IPS DF 6.9 (cell line): ENCODE results near the gene MMP23B.
"Not testable (repeated sequence)": the region's sequence is repeated elsewhere in the genome, so short reads cannot be mapped to it uniquely, and the experiment has no call there.

Source experiments
- DNase-seq: peaks from one replicate; pipeline ENCODE4 v3.0.0-alpha.2; 2013; ENCODE audit warnings: low read depth, low spot score
- H3K27ac ChIP-seq: one replicate; pipeline ENCODE4 v1.5.1; 2013; ENCODE audit warnings: low read length, control low read depth
- H3K27me3 ChIP-seq: 2 replicates; pipeline ENCODE4 v1.6.1; 2013; ENCODE audit warnings: mild to moderate bottlenecking, low read length; ENCODE audit not compliant: control insufficient read depth, insufficient read depth
- H3K36me3 ChIP-seq: 2 replicates; pipeline ENCODE4 v1.6.1; 2013; ENCODE audit warnings: low read length; ENCODE audit not compliant: control insufficient read depth, insufficient read depth
- H3K4me1 ChIP-seq: 2 replicates; pipeline ENCODE4 v1.6.1; 2013; ENCODE audit warnings: low read length; ENCODE audit not compliant: control insufficient read depth, insufficient read depth
- H3K4me3 ChIP-seq: 2 replicates; pipeline ENCODE4 v1.5.1; 2013; ENCODE audit warnings: mild to moderate bottlenecking, low read length
- H3K9me3 ChIP-seq: 2 replicates; pipeline ENCODE4 v1.6.1; 2013; ENCODE audit warnings: low read length, inconsistent platforms; ENCODE audit not compliant: control insufficient read depth, insufficient read depth
- WGBS: extraction: QIAGEN DNeasy Blood & Tissue Kit; methylation state at CpG from one replicate; pipeline ENCODE4 v1.1.7; 2013; ENCODE audit warnings: mixed read lengths, missing lambda C conversion rate; ENCODE audit not compliant: insufficient read length, insufficient coverage; 5-methylcytosine and 5-hydroxymethylcytosine counted together

MMP23B gene

GRCh38 chr1:1631782-1632420 is at the start of gene MMP23B:
MMP23B (plus strand) TSS chr1:1632173; CDS start chr1:1632219, 46 bp downstream.
- Histone ChIP-seq H3K4me1 (peaks cover 3% of the 10 kb centered on the region; the same call in 1 of the 2 replicates), H3K4me3 (peak within 1 kb of the TSS; percentile 38; the same call in 1 of the 2 replicates), H3K36me3 (peaks cover 6% of the 10 kb centered on the region), H3K27ac (no peak within 1 kb of the TSS), H3K9me3 (no peaks in the 10 kb centered on the region), H3K27me3 (no peaks in the 10 kb centered on the region; the same call in 1 of the 2 replicates)
- DNase-seq = no peak
- WGBS = no CpG with 5 or more reads among the region's 48 CpGs

- Histone ChIP-seq H3K36me3 (no peaks in the 10 kb centered on the region), H3K27me3 (no peaks in the 10 kb centered on the region), H3K9me3 (no peaks in the 10 kb centered on the region), H3K27ac (no peak overlapping the region), H3K4me1 (no peaks in the 10 kb centered on the region), H3K4me3 (no peak overlapping the region)
- DNase-seq = no peak
- no CpG with 5 or more reads among the region's 9 CpGs for WGBS
Measured at GRCh38 chr1:1582585-1583346, 49.2 kb upstream of the MMP23B start.

- Histone ChIP-seq H3K27me3 (no peaks in the 10 kb centered on the region), H3K4me1 (no peaks in the 10 kb centered on the region), H3K4me3 (no peak overlapping the region), H3K27ac (no peak overlapping the region), H3K9me3 (no peaks in the 10 kb centered on the region), H3K36me3 (no peaks in the 10 kb centered on the region)
- no CpG with 5 or more reads among the region's 23 CpGs for WGBS
- no peak for DNase-seq
Measured at GRCh38 chr1:1583347-1584010, 48.5 kb upstream of the MMP23B start.

- Histone ChIP-seq H3K4me3 (no peak overlapping the region), H3K27ac (no peak overlapping the region), H3K27me3 (peaks cover 3% of the 10 kb centered on the region; the same call in 1 of the 2 replicates), H3K4me1 (no peaks in the 10 kb centered on the region), H3K9me3 (no peaks in the 10 kb centered on the region), H3K36me3 (0 out of 2 replicates have a peak, but pooled peaks cover 3% of the 10 kb centered on the region)
- no CpG with 5 or more reads among the region's 13 CpGs for WGBS
- no peak for DNase-seq
Measured at GRCh38 chr1:1591452-1591851, 40.5 kb upstream of the MMP23B start.

- peaks cover 5% of the 10 kb centered on the region for H3K27me3 ChIP-seq
- no peak for DNase-seq
- WGBS = no CpG with 5 or more reads among the region's 24 CpGs
- no peak overlapping the region for H3K27ac ChIP-seq
- peaks cover 10% of the 10 kb centered on the region for H3K4me1 ChIP-seq
- no peak overlapping the region for H3K4me3 ChIP-seq
- H3K36me3 ChIP-seq = 0 out of 2 replicates have a peak, but pooled peaks cover 3% of the 10 kb centered on the region
- no peaks in the 10 kb centered on the region for H3K9me3 ChIP-seq
Measured at GRCh38 chr1:1593834-1594601, 38.0 kb upstream of the MMP23B start.

GRCh38 chr1:1594602-1595260 is 37.2 kb upstream of the MMP23B start:
- DNase-seq = no peak
- no CpG with 5 or more reads among the region's 10 CpGs for WGBS
- peaks cover 5% of the 10 kb centered on the region for H3K27me3 ChIP-seq
- no peak overlapping the region for H3K4me3 ChIP-seq
- H3K36me3 ChIP-seq = 0 out of 2 replicates have a peak, but pooled peaks cover 3% of the 10 kb centered on the region
- no peak overlapping the region for H3K27ac ChIP-seq
- peaks cover 12% of the 10 kb centered on the region for H3K4me1 ChIP-seq
- no peaks in the 10 kb centered on the region for H3K9me3 ChIP-seq

GRCh38 chr1:1595341-1595740 is 36.6 kb upstream of the MMP23B start:
- not testable (repeated sequence) for H3K27me3 ChIP-seq, H3K27ac ChIP-seq, DNase-seq, H3K4me3 ChIP-seq, H3K36me3 ChIP-seq, H3K9me3 ChIP-seq
- no CpG with 5 or more reads among the region's 2 CpGs for WGBS
- H3K4me1 ChIP-seq = peaks cover 12% of the 10 kb centered on the region

GRCh38 chr1:1596493-1597274 is 35.3 kb upstream of the MMP23B start:
- no peaks in the 10 kb centered on the region for H3K36me3 ChIP-seq
- no CpG with 5 or more reads among the region's 12 CpGs for WGBS
- no peak overlapping the region for H3K4me3 ChIP-seq
- peaks cover 5% of the 10 kb centered on the region for H3K27me3 ChIP-seq
- H3K27ac ChIP-seq = no peak overlapping the region
- H3K4me1 ChIP-seq = peaks cover 12% of the 10 kb centered on the region
- DNase-seq = no peak
- H3K9me3 ChIP-seq = no peaks in the 10 kb centered on the region

- Histone ChIP-seq H3K27me3 (peaks cover 5% of the 10 kb centered on the region), H3K4me3 (no peak overlapping the region), H3K27ac (no peak overlapping the region), H3K9me3 (no peaks in the 10 kb centered on the region), H3K4me1 (peaks cover 12% of the 10 kb centered on the region), H3K36me3 (no peaks in the 10 kb centered on the region)
- no CpG with 5 or more reads among the region's 16 CpGs for WGBS
- DNase-seq = no peak
Measured at GRCh38 chr1:1597275-1597930, 34.6 kb upstream of the MMP23B start.
